Tibial nerve (tissue), 4 donors: ENCODE measurements around the gene KCNH2. TPM values are rescaled to one million over a fixed set of nuclear protein-coding genes. Genes with fewer than 3 reads are reported as not detected.
A peak's percentile ranks its signal among the peaks of the same experiment; 100 is the strongest.

Experiments used
- DNase-seq, 2 donors: peaks; one replicate each; pipeline ENCODE4 v3.0.0-alpha.2; 2019; ENCODE audit warnings: low spot score in 2 of 2
- H3K27ac ChIP-seq, 4 donors: fragments of 200-600 bp; sonication (generic) in 3 of 4; one replicate each; pipeline ENCODE4 v1.5.1; 2017 to 2019; ENCODE audit warnings: mild to moderate bottlenecking in 1 of 4
- H3K27me3 ChIP-seq, 2 donors: fragments of 200-600 bp; sonication (generic) in 1 of 2; one replicate each; pipeline versions ENCODE4 v1.5.1 to v1.6.0; 2017 to 2019
- H3K36me3 ChIP-seq, 3 donors: fragments of 200-600 bp; sonication (generic); one replicate each; pipeline ENCODE4 v1.5.1; 2018 to 2019
- H3K4me1 ChIP-seq, 4 donors: fragments of 200-600 bp; sonication (generic) in 3 of 4; one replicate each; pipeline ENCODE4 v1.5.1; 2017 to 2019
- H3K4me3 ChIP-seq, 4 donors: fragments of 200-600 bp; sonication (generic) in 3 of 4; one replicate each; pipeline ENCODE4 v1.5.1; 2017 to 2019; ENCODE audit warnings: mild to moderate bottlenecking in 1 of 4, moderate library complexity in 1 of 4
- H3K9me3 ChIP-seq, 4 donors: fragments of 200-600 bp; sonication (generic) in 3 of 4; one replicate each; pipeline ENCODE4 v1.5.1; 2017 to 2019
- CTCF ChIP-seq, 5 experiments: fragments of 200-600 bp in 3 of 5; fragments of 450-650 bp in 2 of 5; sonication (generic) in 3 of 5; IDR thresholded peaks; one replicate each; pipeline ENCODE4 v1.5.1; 2016 to 2019; ENCODE audit warnings: antibody characterized with exemption in 5 of 5, mild to moderate bottlenecking in 3 of 5, moderate library complexity in 2 of 5
- EP300 ChIP-seq, 2 donors: sonication (generic); formaldehyde crosslinking; IDR thresholded peaks; one replicate each; pipeline ENCODE4 v1.6.1; 2017; ENCODE audit warnings: antibody characterized with exemption in 2 of 2, mild to moderate bottlenecking in 1 of 2
- POLR2A ChIP-seq, 2 donors: fragments of 450-650 bp; IDR thresholded peaks; one replicate each; pipeline ENCODE4 v1.6.1; 2017; ENCODE audit warnings: antibody characterized with exemption in 2 of 2, mild to moderate bottlenecking in 2 of 2, moderate library complexity in 2 of 2
- WGBS, 2 donors: methylation state at CpG; one replicate each; pipeline ENCODE4 v1.1.5; 2018; 5-methylcytosine and 5-hydroxymethylcytosine counted together
- total RNA-seq, 4 donors: library from RNA; depleted of rRNA; stranded (reverse); fragments of >200 nt; gene quantifications; one replicate each; pipeline ENCODE4 v1.1.0, GENCODE V29; 2016

KCNH2 gene
- total RNA-seq, 4 donors from 2014 or later = 1.5 to 9.0 (median 2.4) TPM

- peaks cover 0 to 5% (median 0%) of the 10 kb centered on the region in 4 donors for H3K9me3 ChIP-seq
- 45 to 46% methylated on average over 14 to 15 of the region's 15 CpGs for WGBS, 2 donors
- DNase-seq = no peak
- peaks cover 0 to 17% (median 0%) of the 10 kb centered on the region in 4 donors for H3K4me1 ChIP-seq
- H3K4me3 ChIP-seq = peak overlapping the region in 1 of 4 donors; percentile 39
- H3K27ac ChIP-seq = peak overlapping the region in 1 of 4 donors; percentile 38
- H3K36me3 ChIP-seq = no peaks in the 10 kb centered on the region
- TF ChIP-seq POLR2A (IDR thresholded peaks at IDR 0.05) (no peak), EP300 (IDR thresholded peaks at IDR 0.05) (no peak), CTCF (IDR thresholded peaks at IDR 0.05) (no peak)
- peaks cover 0 to 39% of the 10 kb centered on the region in 2 donors for H3K27me3 ChIP-seq
These were observed 16.2 kb upstream of the KCNH2 start for GRCh38 chr7:150994141-150994837.

- TF ChIP-seq POLR2A (IDR thresholded peaks at IDR 0.05) = no peak
- TF ChIP-seq CTCF (IDR thresholded peaks at IDR 0.05) = no peak
- no peak for TF ChIP-seq EP300 (IDR thresholded peaks at IDR 0.05)
- H3K9me3 ChIP-seq = peaks cover 0 to 5% (median 0%) of the 10 kb centered on the region in 4 donors
- 84% methylated on average over 14 of the region's 14 CpGs; no CpG with 5 or more reads in 1 of the 2 donors for WGBS, 2 donors
- peak overlapping the region in 1 of 4 donors; percentile 39 for H3K4me3 ChIP-seq
- H3K36me3 ChIP-seq = no peaks in the 10 kb centered on the region
- DNase-seq = no peak
- H3K4me1 ChIP-seq = peaks cover 0 to 24% (median 1%) of the 10 kb centered on the region in 4 donors
- peaks cover 0 to 39% of the 10 kb centered on the region in 2 donors for H3K27me3 ChIP-seq
- H3K27ac ChIP-seq = peak overlapping the region in 1 of 4 donors; percentile 38
These were observed 15.4 kb upstream of the KCNH2 start for GRCh38 chr7:150993511-150993910.

GRCh38 chr7:150992833-150993302 lies 14.7 kb upstream of the KCNH2 start:
- Histone ChIP-seq H3K36me3 (no peaks in the 10 kb centered on the region), H3K27me3 (peaks cover 0 to 38% of the 10 kb centered on the region in 2 donors), H3K9me3 (peaks cover 0 to 5% (median 0%) of the 10 kb centered on the region in 4 donors), H3K4me1 (peaks cover 0 to 29% (median 4%) of the 10 kb centered on the region in 4 donors), H3K4me3 (no peak overlapping the region), H3K27ac (peak overlapping the region in 1 of 4 donors; percentile 52)
- TF ChIP-seq POLR2A (IDR thresholded peaks at IDR 0.05) (no peak), EP300 (IDR thresholded peaks at IDR 0.05) (no peak), CTCF (IDR thresholded peaks at IDR 0.05) (no peak)
- 30 to 37% methylated on average over 5 of the region's 5 CpGs for WGBS, 2 donors
- DNase-seq = no peak

- WGBS, 2 donors = 74 to 82% methylated on average over 5 of the region's 6 CpGs
- no peak for TF ChIP-seq POLR2A (IDR thresholded peaks at IDR 0.05)
- TF ChIP-seq EP300 (IDR thresholded peaks at IDR 0.05) = no peak
- TF ChIP-seq CTCF (IDR thresholded peaks at IDR 0.05) = no peak
- no peaks in the 10 kb centered on the region for H3K36me3 ChIP-seq
- H3K27ac ChIP-seq = peak overlapping the region in 1 of 4 donors; percentile 52
- H3K4me3 ChIP-seq = no peak overlapping the region
- peaks cover 0 to 29% (median 4%) of the 10 kb centered on the region in 4 donors for H3K4me1 ChIP-seq
- H3K27me3 ChIP-seq = peaks cover 0 to 37% of the 10 kb centered on the region in 2 donors
- DNase-seq = no peak
- H3K9me3 ChIP-seq = peaks cover 0 to 5% (median 0%) of the 10 kb centered on the region in 4 donors
These were observed 14.0 kb upstream of the KCNH2 start for GRCh38 chr7:150992051-150992640.
